ENCODE results near the gene ARHGAP24.
"Not testable (repeated sequence)": the region's sequence is repeated elsewhere in the genome, so short reads cannot be mapped to it uniquely, and the experiment has no call there.

Gene ARHGAP24

GRCh38 chr4:85829276-85830051 is 354.5 kb downstream of the ARHGAP24 start:
- in situ Hi-C loops (cut with MboI; ENCODE audit: low sequenced_read_pairs, unreplicated experiment), result no loop called here
- TF ChIP-seq, protein P1, sequence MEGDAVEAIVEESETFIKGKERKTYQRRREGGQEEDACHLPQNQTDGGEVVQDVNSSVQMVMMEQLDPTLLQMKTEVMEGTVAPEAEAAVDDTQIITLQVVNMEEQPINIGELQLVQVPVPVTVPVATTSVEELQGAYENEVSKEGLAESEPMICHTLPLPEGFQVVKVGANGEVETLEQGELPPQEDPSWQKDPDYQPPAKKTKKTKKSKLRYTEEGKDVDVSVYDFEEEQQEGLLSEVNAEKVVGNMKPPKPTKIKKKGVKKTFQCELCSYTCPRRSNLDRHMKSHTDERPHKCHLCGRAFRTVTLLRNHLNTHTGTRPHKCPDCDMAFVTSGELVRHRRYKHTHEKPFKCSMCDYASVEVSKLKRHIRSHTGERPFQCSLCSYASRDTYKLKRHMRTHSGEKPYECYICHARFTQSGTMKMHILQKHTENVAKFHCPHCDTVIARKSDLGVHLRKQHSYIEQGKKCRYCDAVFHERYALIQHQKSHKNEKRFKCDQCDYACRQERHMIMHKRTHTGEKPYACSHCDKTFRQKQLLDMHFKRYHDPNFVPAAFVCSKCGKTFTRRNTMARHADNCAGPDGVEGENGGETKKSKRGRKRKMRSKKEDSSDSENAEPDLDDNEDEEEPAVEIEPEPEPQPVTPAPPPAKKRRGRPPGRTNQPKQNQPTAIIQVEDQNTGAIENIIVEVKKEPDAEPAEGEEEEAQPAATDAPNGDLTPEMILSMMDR (IDR thresholded peaks at IDR 0.05; ENCODE audit: borderline replicate concordance, control extremely low read depth, extremely low read depth, insufficient read depth, missing control alignments), result no peak
- DNase-seq (ENCODE audit: low spot score), result no peak

- TF ChIP-seq, protein P1 (IDR thresholded peaks at IDR 0.05; ENCODE audit: borderline replicate concordance, control extremely low read depth, extremely low read depth, insufficient read depth, missing control alignments), result no peak
- in situ Hi-C loops (cut with MboI; ENCODE audit: low sequenced_read_pairs, unreplicated experiment), result no loop called here
- DNase-seq (ENCODE audit: low spot score), result no peak
Measured at GRCh38 chr4:85831647-85832046, 356.7 kb downstream of the ARHGAP24 start.

DNA sequence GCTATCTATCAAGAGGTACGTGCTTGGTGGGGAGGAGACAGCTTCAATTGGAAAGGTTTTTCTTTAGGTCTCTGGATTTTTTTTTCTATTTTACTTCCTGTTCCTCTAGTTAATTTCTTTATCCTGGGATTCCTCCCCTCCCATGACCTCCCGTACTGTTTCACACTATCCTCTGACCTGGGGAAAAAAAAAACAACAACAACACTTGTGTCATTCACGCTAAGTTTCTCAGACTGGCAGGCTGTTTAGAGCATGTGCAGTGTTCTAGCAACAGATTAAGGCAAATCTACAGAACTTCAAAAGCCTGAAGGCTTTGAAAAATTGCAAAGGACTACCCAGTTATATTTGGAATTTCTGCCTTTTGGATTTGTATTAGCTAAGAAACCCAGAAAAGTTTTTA is 358.4 kb downstream of the ARHGAP24 start:
- TF ChIP-seq, protein P1 (IDR thresholded peaks at IDR 0.05; ENCODE audit: borderline replicate concordance, control extremely low read depth, extremely low read depth, insufficient read depth, missing control alignments), result no peak
- DNase-seq (ENCODE audit: low spot score), result no peak
- in situ Hi-C loops (cut with MboI; ENCODE audit: low sequenced_read_pairs, unreplicated experiment), result no loop called here

DNA sequence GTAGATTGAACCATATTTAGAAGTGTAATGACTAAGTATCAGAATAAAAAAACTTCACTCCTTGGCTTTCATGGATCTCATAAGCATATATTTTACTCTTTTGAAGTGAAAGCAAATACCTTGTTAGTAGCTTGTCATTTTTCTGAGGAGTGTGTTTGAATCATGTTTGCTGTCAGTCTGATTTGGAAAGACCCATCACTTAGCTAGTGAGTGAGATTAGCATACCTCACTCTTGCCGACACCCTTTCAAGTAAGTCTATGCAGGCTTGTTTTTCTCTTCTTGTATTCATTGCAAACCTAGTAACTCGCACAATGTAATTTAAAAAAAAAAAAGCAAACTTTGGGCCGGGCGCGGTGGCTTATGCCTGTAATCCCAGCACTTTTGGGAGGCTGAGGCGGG is 360.0 kb downstream of the ARHGAP24 start:
- in situ Hi-C loops (cut with MboI; ENCODE audit: low sequenced_read_pairs, unreplicated experiment), result no loop called here
- TF ChIP-seq, protein P1 (IDR thresholded peaks at IDR 0.05; ENCODE audit: borderline replicate concordance, control extremely low read depth, extremely low read depth, insufficient read depth, missing control alignments), result no peak
- DNase-seq (ENCODE audit: low spot score), result no peak

DNA sequence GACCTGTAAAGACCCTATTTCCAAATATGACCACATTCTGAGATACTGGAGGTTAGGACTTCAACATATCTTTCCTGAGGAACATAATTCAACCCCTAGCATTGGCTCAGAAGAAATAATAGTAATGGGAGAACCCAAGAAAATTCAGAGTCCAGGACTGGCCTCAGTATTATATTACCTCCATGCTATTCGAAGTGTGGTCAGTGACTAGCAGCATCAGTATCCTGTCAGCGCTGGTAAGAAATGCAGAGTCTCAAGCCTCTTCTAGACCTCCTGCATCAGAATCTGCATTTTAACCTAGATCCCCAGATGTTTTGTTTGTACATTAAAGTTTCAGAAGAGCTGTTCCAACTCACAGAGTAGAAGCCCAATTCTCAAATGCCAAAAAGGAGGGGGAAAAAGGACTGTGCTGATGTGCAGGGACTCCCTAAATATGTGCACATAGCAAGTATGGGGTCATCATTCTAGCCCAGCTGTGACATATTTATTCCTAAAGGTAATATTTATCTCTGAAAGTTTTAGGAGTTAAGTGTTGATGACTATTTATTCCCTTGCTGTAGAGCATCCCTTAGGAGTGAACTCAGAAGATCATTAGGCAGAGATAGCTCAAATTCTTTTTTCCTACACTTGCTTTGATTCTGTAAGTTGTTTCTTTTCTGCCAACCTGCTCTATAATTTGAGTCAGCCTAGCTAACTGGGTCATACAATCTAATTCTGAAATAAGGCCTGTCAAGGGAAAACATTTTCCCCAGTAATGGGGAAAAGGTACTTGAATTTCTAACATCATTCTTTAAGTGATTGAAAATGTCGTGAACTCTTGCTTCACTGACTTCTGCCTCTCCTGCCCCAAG is 361.9 kb downstream of the ARHGAP24 start:
- in situ Hi-C loops (cut with MboI; ENCODE audit: low sequenced_read_pairs, unreplicated experiment), result no loop called here
- TF ChIP-seq, protein P1 (IDR thresholded peaks at IDR 0.05; ENCODE audit: borderline replicate concordance, control extremely low read depth, extremely low read depth, insufficient read depth, missing control alignments), result no peak
- no peak for DNase-seq (ENCODE audit: low spot score)

- no peak for DNase-seq (ENCODE audit: low spot score)
- in situ Hi-C loops (cut with MboI; ENCODE audit: low sequenced_read_pairs, unreplicated experiment), result no loop called here
- TF ChIP-seq, protein P1 (IDR thresholded peaks at IDR 0.05; ENCODE audit: borderline replicate concordance, control extremely low read depth, extremely low read depth, insufficient read depth, missing control alignments), result no peak
Measured at GRCh38 chr4:85837439-85837733, 362.4 kb downstream of the ARHGAP24 start.

DNA sequence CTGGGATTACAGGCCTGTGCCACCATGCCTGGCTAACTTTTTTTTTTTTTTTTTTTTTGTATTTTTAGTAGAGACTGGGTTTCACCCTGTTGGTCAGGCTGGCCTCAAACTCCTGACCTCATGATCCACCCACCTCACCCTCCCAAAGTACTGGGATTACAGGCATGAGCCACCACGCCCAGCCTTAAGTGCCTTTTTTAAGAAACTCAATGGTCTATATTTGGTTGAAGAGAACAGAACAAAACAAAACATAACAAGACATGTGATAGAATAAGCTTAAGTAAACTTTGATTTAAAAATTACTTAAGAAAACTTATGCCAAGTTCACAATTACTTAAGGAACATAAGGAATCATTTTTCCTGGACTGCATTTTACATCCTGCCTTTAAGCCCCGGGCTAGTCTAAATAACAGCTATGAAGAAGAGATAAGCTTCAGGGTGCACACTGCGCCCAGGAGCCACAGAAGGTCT is 365.1 kb downstream of the ARHGAP24 start:
- DNase-seq (ENCODE audit: low spot score); in situ Hi-C loops (cut with MboI; ENCODE audit: low sequenced_read_pairs, unreplicated experiment): not testable (repeated sequence)

Measured in GM13976 (cell line).